ENCODE measurements around the gene HFE.
"Not testable (repeated sequence)": the region's sequence is repeated elsewhere in the genome, so short reads cannot be mapped to it uniquely, and the experiment has no call there.

Gene HFE

GRCh38 chr6:26064619-26065257 lies 22.5 kb upstream of the HFE start:
- peak; percentile 57 for DNase-seq

GRCh38 chr6:26065952-26066380 lies 21.3 kb upstream of the HFE start:
- peak; percentile 86 for DNase-seq

GRCh38 chr6:26067367-26067766 lies 19.9 kb upstream of the HFE start:
- DNase-seq: no peak

GRCh38 chr6:26068036-26068435 lies 19.2 kb upstream of the HFE start:
- DNase-seq: no peak

GRCh38 chr6:26071135-26071534 lies 16.1 kb upstream of the HFE start:
- no peak for DNase-seq

- no peak for DNase-seq
These were observed 12.0 kb upstream of the HFE start for GRCh38 chr6:26075063-26075717.

- DNase-seq: not testable (repeated sequence)
These were observed 9.2 kb upstream of the HFE start for GRCh38 chr6:26078066-26078465.

GRCh38 chr6:26081096-26081495 lies 6.1 kb upstream of the HFE start:
- DNase-seq: not testable (repeated sequence)

GRCh38 chr6:26086211-26086610 lies 1.0 kb upstream of the HFE start:
- DNase-seq: no peak

GRCh38 chr6:26088344-26088743 lies 1.1 kb downstream of the HFE start:
- DNase-seq: no peak

- no peak for DNase-seq
These were observed 2.0 kb downstream of the HFE start for GRCh38 chr6:26089272-26089671.

- no peak for DNase-seq
These were observed 5.2 kb downstream of the HFE start for GRCh38 chr6:26092443-26092842.

- no peak for DNase-seq
These were observed 6.8 kb downstream of the HFE start for GRCh38 chr6:26094036-26094435.

- DNase-seq: peak; percentile 64
These were observed 10.1 kb downstream of the HFE start for GRCh38 chr6:26097268-26097875.

GRCh38 chr6:26103141-26103769 lies 16.0 kb downstream of the HFE start:
- DNase-seq: peak; percentile 80

- DNase-seq: peak; percentile 97
These were observed 16.7 kb downstream of the HFE start for GRCh38 chr6:26103770-26104456.

- no peak for DNase-seq
These were observed 17.4 kb downstream of the HFE start for GRCh38 chr6:26104457-26105108.

GRCh38 chr6:26105109-26105730 lies 18.0 kb downstream of the HFE start:
- DNase-seq: no peak

GRCh38 chr6:26105842-26106241 lies 18.6 kb downstream of the HFE start:
- peak; percentile 72 for DNase-seq

- no peak for DNase-seq
These were observed 20.7 kb downstream of the HFE start for GRCh38 chr6:26107935-26108334.

GRCh38 chr6:26109772-26110171 lies 22.5 kb downstream of the HFE start:
- DNase-seq: no peak

GRCh38 chr6:26113570-26113969 lies 26.3 kb downstream of the HFE start:
- no peak for DNase-seq
